DND-41 (cell line): Measurements from ENCODE around the gene MALRD1.
"Not testable (repeated sequence)": the region's sequence is repeated elsewhere in the genome, so short reads cannot be mapped to it uniquely, and the experiment has no call there.

ENCODE experiments used
- ATAC-seq: fragments of 200-7000 bp; cut with Tn5 transposase; 3 replicates; pipeline ENCODE4 v1.9.1; 2021; ENCODE audit warnings: low read depth; ENCODE audit not compliant: insufficient read depth
- DNase-seq: peaks from one replicate; pipeline ENCODE4 v3.0.0-alpha.2; 2020
- H2AFZ ChIP-seq: 2 replicates; pipeline ENCODE4 v1.6.0; 2012; ENCODE audit warnings: low read depth, low read length
- H3K27ac ChIP-seq: 2 replicates; pipeline ENCODE4 v1.5.1; 2012; ENCODE audit warnings: low read length, inconsistent platforms
- H3K27me3 ChIP-seq: fragments of 200-600 bp; sonication (generic); 2 replicates; pipeline ENCODE4 v1.6.0; 2012; ENCODE audit warnings: low read length, mild to moderate bottlenecking, inconsistent platforms; ENCODE audit not compliant: insufficient read depth, poor library complexity
- H3K36me3 ChIP-seq: 2 replicates; pipeline ENCODE4 v1.5.1; 2012; ENCODE audit warnings: low read length, inconsistent platforms; ENCODE audit not compliant: insufficient read depth
- H3K4me1 ChIP-seq: 2 replicates; pipeline ENCODE4 v1.5.1; 2012; ENCODE audit warnings: mild to moderate bottlenecking, low read length; ENCODE audit not compliant: insufficient read depth
- H3K4me2 ChIP-seq: 2 replicates; pipeline ENCODE4 v1.6.0; 2012; ENCODE audit warnings: mild to moderate bottlenecking, moderate library complexity, low read length, inconsistent platforms; ENCODE audit not compliant: insufficient read depth
- H3K4me3 ChIP-seq, 2 experiments: fragments of 200-600 bp in 1 of 2; shearing (Covaris generic) in 1 of 2; 2 replicates each; pipeline ENCODE4 v1.5.1; 2012 to 2016; ENCODE audit warnings: inconsistent platforms in 2 of 2, low read length in 2 of 2, mild to moderate bottlenecking in 2 of 2, low read depth in 1 of 2, moderate library complexity in 1 of 2
- H3K79me2 ChIP-seq: 2 replicates; pipeline ENCODE4 v1.6.0; 2012; ENCODE audit warnings: low read length, inconsistent platforms; ENCODE audit not compliant: insufficient read depth
- H3K9ac ChIP-seq: 2 replicates; pipeline ENCODE4 v1.6.0; 2012; ENCODE audit warnings: low read depth, mild to moderate bottlenecking, inconsistent platforms, low read length, moderate library complexity
- H3K9me3 ChIP-seq: 2 replicates; pipeline ENCODE4 v1.5.1; 2012; ENCODE audit warnings: low read length, moderate library complexity, mild to moderate bottlenecking, inconsistent platforms; ENCODE audit not compliant: insufficient read depth, severe bottlenecking
- H4K20me1 ChIP-seq: 2 replicates; pipeline ENCODE4 v1.6.0; 2012; ENCODE audit warnings: low read length; ENCODE audit not compliant: insufficient read depth
- EZH2 ChIP-seq: IDR thresholded peaks from 3 replicates; pipeline ENCODE4 v1.6.1; 2012; ENCODE audit warnings: borderline replicate concordance, low read depth, mild to moderate bottlenecking, moderate library complexity, low read length, inconsistent platforms; ENCODE audit not compliant: severe bottlenecking
- TF ChIP-seq, protein P1 (sequence below): IDR thresholded peaks from 2 replicates; pipeline ENCODE4 v1.5.1; 2012; ENCODE audit warnings: borderline replicate concordance, low read length, moderate library complexity, mild to moderate bottlenecking; ENCODE audit not compliant: poor library complexity, severe bottlenecking; ENCODE audit errors: extremely low read depth

The MALRD1 gene

DNA sequence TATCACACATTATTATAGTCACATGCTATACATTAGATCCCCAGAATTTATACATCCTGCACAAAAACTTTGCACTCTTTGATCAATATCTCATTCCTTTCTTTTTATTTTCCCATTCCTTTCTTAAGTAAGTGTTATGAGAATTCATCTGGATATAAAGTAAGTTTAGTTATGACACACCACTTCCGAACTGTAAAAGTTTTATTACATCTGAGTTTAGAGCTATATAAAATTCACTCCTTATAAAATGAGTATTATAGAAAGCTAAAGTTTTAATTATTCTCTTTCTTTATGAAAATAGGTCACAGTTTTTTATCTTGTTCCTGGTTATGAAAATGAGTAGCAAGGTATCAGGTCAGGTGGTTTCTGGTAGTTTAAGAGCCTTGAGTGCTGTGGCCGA lies 683.0 kb downstream of the MALRD1 start:
- no peak overlapping the region for H2AFZ ChIP-seq
- H3K4me2 ChIP-seq: no peak overlapping the region
- H3K79me2 ChIP-seq: no peaks in the 10 kb centered on the region
- no peak overlapping the region for H3K4me3 ChIP-seq
- no peak overlapping the region for H3K27ac ChIP-seq
- no peak overlapping the region for H3K9ac ChIP-seq
- no peaks in the 10 kb centered on the region for H3K4me1 ChIP-seq
- ATAC-seq (no peak), DNase-seq (no peak)
- no peaks in the 10 kb centered on the region for H3K36me3 ChIP-seq
- H4K20me1 ChIP-seq: no peaks in the 10 kb centered on the region
- H3K9me3 ChIP-seq: no peaks in the 10 kb centered on the region
- H3K27me3 ChIP-seq: no peaks in the 10 kb centered on the region
- TF ChIP-seq, protein P1, sequence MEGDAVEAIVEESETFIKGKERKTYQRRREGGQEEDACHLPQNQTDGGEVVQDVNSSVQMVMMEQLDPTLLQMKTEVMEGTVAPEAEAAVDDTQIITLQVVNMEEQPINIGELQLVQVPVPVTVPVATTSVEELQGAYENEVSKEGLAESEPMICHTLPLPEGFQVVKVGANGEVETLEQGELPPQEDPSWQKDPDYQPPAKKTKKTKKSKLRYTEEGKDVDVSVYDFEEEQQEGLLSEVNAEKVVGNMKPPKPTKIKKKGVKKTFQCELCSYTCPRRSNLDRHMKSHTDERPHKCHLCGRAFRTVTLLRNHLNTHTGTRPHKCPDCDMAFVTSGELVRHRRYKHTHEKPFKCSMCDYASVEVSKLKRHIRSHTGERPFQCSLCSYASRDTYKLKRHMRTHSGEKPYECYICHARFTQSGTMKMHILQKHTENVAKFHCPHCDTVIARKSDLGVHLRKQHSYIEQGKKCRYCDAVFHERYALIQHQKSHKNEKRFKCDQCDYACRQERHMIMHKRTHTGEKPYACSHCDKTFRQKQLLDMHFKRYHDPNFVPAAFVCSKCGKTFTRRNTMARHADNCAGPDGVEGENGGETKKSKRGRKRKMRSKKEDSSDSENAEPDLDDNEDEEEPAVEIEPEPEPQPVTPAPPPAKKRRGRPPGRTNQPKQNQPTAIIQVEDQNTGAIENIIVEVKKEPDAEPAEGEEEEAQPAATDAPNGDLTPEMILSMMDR: no peak
- no peak for TF ChIP-seq EZH2

DNA sequence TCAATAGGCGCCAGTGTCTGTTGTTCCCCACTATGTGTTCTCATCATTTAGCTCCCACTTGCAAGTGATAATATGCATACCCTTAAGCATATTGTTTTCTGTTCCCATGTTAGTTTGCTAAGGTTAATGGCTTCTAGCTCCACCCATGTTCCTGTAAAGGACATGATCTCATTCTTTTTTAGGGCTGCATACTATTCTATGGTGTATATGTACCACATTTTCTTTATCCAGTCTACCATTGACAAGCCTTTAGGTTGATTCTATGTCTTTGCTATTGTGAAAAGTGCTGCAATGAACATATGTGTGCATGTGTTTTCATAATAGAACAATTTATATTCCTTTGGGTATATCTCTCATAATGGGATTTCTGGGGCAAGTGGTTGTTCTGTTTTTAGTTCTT lies 689.8 kb downstream of the MALRD1 start:
- H3K27me3 ChIP-seq: no peaks in the 10 kb centered on the region
- TF ChIP-seq EZH2: no peak
- TF ChIP-seq, protein P1: no peak
- H3K36me3 ChIP-seq: no peaks in the 10 kb centered on the region
- ATAC-seq (no peak), DNase-seq (no peak)
- no peak overlapping the region for H3K27ac ChIP-seq
- no peaks in the 10 kb centered on the region for H4K20me1 ChIP-seq
- no peak overlapping the region for H3K4me3 ChIP-seq
- H3K9me3 ChIP-seq: no peaks in the 10 kb centered on the region
- no peaks in the 10 kb centered on the region for H3K79me2 ChIP-seq
- H3K9ac ChIP-seq: no peak overlapping the region
- H3K4me2 ChIP-seq: no peak overlapping the region
- H2AFZ ChIP-seq: no peak overlapping the region
- H3K4me1 ChIP-seq: no peaks in the 10 kb centered on the region

DNA sequence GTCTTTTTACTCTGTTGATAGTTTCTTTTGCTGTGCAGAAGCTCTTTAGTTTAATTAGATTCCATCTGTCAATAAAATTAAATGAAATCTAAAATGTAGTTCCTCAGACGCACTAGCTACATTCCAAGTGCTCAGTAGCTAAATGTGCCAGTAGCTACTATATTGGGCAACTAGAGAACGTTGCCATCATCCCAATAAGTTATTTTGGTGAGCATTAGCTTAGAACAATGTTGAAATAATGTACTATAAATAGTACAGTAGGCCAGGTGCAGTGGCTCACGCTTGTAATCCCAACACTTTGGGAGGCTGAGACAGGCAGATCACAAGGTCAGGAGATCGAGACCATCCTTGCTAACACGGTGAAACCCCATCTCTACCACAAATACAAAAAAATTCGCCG lies 690.6 kb downstream of the MALRD1 start:
- H3K27ac ChIP-seq, H3K27me3 ChIP-seq, H3K36me3 ChIP-seq, H2AFZ ChIP-seq, H3K9ac ChIP-seq, H3K4me2 ChIP-seq, H3K4me3 ChIP-seq, DNase-seq, ATAC-seq, H4K20me1 ChIP-seq, H3K79me2 ChIP-seq, H3K4me1 ChIP-seq, H3K9me3 ChIP-seq: not testable (repeated sequence)

DNA sequence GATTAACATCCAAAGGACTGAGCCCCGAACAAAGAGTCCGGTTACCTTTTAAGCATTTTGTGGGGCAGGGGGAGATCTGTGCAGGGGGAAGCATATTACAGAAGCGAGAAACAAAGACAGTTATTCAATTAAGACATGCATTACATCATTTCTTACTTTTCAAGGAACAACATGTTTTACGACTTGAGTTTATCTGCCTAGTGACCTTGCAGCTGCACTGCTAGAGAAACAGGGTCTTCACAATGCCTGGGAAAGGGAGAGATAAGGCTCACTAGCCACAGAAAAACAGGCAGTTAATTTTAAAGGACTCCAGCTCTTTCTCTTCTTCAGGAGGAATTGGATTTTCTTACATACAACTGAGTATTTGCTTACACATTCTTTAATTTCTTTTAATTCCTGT lies 693.5 kb downstream of the MALRD1 start:
- not testable (repeated sequence) for H3K4me3 ChIP-seq, H3K4me1 ChIP-seq, H2AFZ ChIP-seq, H3K9me3 ChIP-seq, H3K27ac ChIP-seq, H3K27me3 ChIP-seq, H3K4me2 ChIP-seq, ATAC-seq, H3K79me2 ChIP-seq, H3K9ac ChIP-seq, H4K20me1 ChIP-seq, DNase-seq, H3K36me3 ChIP-seq
